NCI-H2029 (cell line): ENCODE results near the gene SMC3.
A peak's percentile ranks its signal among the peaks of the same experiment; 100 is the strongest.
"Not testable (repeated sequence)": the region's sequence is repeated elsewhere in the genome, so short reads cannot be mapped to it uniquely, and the experiment has no call there.

Experiments used
- DNase-seq: peaks from one replicate; lab custom pipeline; 2025; lab: John Stamatoyannopoulos, UW

SMC3 gene

GRCh38 chr10:110567201-110568054, at the start of gene SMC3:
Gene SMC3, plus strand, starts transcription at chr10:110567695. Its CDS starts 122 bp downstream, at chr10:110567817.
- DNase-seq, result peak; percentile 80

DNA sequence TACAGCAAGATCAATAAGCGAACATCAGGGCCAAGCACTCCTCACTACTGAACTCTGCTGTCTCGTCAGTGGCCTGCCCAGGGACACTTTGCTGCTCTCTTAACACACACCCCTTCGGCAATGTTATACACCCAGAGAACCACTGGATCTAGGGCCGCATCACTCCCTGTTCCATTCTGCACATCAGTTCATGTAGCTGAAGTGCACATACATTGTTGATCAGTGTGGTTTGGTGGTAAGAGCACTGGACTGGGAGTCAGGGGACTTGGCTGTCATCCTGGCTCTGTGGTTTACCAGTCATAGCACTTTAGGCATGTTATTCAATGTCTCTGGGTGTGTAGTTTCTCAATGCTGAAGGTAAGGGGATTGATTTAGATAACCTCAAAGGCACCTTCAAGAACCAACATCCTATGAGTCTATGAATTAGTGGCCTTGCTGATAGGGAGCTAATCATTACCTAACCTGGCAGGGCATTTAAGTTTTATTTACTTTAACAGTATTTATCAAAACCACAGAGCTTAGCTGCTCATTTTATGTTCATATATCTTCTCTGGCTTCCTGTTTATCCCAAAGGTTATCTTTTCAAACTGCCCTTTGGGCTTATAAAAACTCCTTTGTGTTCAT, 45.0 kb upstream of the SMC3 start:
- no peak for DNase-seq

DNA sequence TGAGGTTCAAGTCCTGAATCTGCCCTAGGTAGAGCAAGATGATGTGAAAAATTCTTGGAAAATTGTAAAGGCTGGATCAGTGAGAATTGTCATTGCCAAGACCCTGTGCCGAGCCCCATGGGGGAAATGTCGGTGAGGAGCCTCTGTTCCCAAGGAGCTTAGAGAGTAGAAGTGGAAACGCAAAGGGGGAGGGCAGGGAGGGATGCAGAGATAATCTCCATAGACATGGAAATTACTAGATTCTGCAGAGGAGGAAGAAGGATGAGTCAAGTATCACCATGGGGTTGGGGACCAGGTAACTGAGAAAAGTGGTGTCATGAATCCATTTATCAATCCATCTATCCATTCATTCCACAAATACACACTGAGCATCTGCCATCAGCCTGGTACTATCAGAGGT, 43.8 kb upstream of the SMC3 start:
- no peak for DNase-seq

GRCh38 chr10:110524179-110524858, 43.2 kb upstream of the SMC3 start:
- DNase-seq, result no peak

- DNase-seq, result no peak
Measured at GRCh38 chr10:110524859-110525232, 42.6 kb upstream of the SMC3 start.

- DNase-seq, result no peak
Measured at GRCh38 chr10:110525349-110526260, 41.9 kb upstream of the SMC3 start.

GRCh38 chr10:110527731-110528171, 39.7 kb upstream of the SMC3 start:
- no peak for DNase-seq

GRCh38 chr10:110528224-110528996, 39.1 kb upstream of the SMC3 start:
- no peak for DNase-seq

- DNase-seq, result not testable (repeated sequence)
Measured at GRCh38 chr10:110528997-110529524, 38.4 kb upstream of the SMC3 start.

GRCh38 chr10:110529596-110530011, 37.9 kb upstream of the SMC3 start:
- DNase-seq, result no peak

GRCh38 chr10:110530131-110530831, 37.2 kb upstream of the SMC3 start:
- DNase-seq, result no peak

DNA sequence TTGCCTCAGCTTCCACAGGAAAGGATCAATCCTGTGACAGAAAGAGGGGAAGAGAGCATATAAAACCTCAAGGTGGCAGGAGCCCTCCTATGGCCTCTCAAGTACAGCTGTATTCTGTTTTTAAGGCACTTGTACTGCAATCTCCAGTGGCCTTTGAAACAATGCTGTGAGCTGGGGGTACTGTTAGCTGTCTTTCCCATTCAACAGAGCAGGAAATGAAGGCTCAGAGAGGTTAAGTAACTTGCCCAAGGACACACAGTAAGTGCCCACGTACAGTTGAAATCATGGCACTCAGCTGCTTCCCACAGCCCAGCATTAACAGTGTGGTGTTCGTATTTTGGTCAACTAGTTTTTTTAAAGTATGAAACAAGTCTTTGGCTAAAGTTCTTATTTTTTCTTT, 35.8 kb upstream of the SMC3 start:
- no peak for DNase-seq

- DNase-seq, result not testable (repeated sequence)
Measured at GRCh38 chr10:110532628-110533027, 34.9 kb upstream of the SMC3 start.

GRCh38 chr10:110533149-110533548, 34.3 kb upstream of the SMC3 start:
- DNase-seq, result no peak

GRCh38 chr10:110534571-110534970, 32.9 kb upstream of the SMC3 start:
- no peak for DNase-seq

DNA sequence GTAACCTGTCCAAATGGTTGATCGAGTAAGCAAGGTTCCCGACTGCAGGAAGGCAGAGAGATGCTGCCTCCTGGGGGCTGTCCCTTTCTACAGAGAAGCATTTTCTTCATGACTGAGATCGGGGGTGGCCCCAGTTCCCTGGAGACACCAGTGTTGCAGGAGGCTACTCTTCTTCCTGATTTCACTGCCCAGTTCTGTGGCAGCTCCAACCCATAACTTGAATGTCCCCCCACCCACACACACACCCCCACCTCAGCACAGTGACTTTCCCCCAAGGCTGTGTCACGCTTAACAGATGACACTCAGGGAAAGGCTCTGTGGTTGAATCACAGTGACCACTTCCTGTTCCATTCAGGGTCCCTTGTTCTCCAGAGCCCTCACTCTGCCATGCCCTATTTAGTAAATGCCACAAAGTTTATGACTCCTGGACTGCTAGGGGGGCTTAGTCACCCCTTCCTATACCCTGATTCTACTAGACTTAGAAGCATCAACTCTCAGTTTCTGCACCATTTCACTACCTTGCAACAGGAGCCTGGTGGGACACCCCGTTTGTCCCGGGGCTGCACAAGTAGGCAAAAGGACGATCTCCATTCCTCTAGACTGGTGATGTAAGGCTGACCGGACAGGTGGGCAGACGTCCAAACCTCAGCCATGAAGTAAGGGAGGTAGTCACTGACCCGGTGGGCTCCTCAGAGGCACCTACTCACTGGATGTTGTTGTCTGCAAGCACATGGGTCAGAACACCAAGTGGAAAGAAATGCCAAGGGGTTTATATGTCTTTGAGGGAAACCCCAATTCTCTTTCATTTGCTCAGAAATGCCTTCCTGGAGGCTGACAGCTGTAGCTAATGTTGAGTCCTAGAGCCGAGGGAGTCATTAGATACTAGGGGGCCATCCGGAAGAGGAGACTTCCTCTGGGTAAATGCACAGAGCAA, 31.3 kb upstream of the SMC3 start:
- no peak for DNase-seq

DNA sequence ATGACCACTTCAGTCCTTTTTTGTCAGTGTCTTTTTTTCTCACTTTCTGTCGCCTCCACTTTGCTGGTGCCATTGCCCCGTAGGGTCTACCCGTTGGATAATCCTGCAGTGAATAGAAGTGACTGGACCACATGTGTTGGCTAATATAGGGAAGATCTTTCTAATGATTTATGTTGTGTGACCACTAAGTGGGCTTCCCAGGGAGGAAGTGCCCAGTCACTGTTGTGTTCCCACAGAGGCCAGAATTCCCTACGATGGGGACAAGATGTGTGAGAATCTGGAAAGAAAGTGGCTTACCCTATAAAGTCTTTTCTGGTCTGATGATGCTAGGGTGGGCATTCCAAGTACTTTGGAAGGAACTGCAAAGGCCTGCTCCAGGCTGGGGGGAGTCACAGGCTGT, 28.4 kb upstream of the SMC3 start:
- DNase-seq, result no peak

DNA sequence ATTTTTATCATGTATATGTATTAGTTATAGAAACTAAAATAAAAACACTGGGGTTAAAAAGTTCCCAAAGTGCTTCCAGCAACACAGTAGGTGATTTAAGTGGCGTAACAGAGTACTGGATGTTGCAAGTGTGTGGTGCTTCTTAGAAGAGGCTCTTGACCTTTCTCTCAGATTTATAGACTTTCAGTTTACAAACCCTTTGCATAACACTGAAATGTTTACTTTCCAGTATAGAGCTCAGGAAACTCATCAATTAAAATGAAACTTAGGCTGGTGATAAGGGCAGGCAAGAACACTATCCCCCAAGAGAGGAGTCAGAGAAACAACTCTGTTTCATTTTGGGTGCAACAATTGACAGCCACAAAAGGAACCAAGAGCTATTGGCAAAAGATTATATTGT, 27.5 kb upstream of the SMC3 start:
- DNase-seq, result peak; percentile 21

GRCh38 chr10:110544958-110545537, 22.4 kb upstream of the SMC3 start:
- DNase-seq, result no peak
